Activated CD4-positive, alpha-beta T cell treated with anti-CD3 and anti-CD28 coated beads for 48 hours (primary cell): Measurements from ENCODE around the gene FBLN1.
"Not testable (repeated sequence)": the region's sequence is repeated elsewhere in the genome, so short reads cannot be mapped to it uniquely, and the experiment has no call there.

Experiments
- DNase-seq: peaks from one replicate; pipeline ENCODE4 v3.0.0-alpha.2; 2020

Gene FBLN1

DNA sequence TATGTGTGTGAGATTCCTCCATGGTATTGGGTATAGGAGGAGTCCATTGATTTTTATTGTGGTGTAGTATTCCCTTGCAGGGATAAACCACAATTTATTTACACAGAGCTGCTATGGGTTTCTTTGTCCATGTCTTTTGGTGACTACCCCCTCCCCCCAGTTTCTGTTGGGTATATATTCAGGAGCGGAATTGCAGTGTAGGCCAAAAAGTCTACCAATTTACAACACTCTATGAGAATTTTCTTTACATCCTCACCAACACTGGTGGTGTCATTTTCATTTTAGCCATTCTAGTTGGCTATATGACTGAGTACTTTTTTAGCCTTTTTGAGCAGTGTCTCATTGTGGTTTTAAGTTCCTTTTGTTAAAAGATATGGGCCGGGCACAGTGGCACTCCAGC lies 113.7 kb downstream of the FBLN1 start:
- no peak for DNase-seq

DNA sequence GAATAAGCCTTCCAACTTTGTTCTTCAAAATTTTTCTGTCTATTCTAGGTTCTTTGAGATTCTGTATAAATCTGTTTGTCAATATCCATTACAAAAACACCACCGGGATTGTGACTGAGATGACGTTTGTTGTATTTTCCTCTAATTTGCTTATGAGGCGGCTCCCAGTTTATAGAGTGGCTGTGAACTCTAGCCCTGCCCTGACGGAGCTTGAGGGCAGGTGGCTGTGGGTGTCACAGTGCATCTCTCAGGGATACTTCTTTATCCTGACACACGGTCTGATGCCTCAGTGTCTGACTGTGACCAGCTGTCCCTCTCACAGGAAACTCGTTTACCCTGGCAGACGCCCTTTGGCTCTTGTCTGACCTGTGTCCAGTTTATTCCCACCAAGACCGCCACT lies 115.3 kb downstream of the FBLN1 start:
- no peak for DNase-seq

GRCh38 chr22:45620706-45621105 lies 118.0 kb downstream of the FBLN1 start:
- DNase-seq: no peak

GRCh38 chr22:45621836-45622600 lies 119.3 kb downstream of the FBLN1 start:
- DNase-seq: no peak

- DNase-seq: not testable (repeated sequence)
These were observed 120.9 kb downstream of the FBLN1 start for GRCh38 chr22:45623464-45624145.

GRCh38 chr22:45626198-45626651 lies 123.5 kb downstream of the FBLN1 start:
- DNase-seq: no peak

GRCh38 chr22:45627489-45628233 lies 125.0 kb downstream of the FBLN1 start:
- DNase-seq: no peak

- no peak for DNase-seq
These were observed 125.8 kb downstream of the FBLN1 start for GRCh38 chr22:45628515-45628914.

DNA sequence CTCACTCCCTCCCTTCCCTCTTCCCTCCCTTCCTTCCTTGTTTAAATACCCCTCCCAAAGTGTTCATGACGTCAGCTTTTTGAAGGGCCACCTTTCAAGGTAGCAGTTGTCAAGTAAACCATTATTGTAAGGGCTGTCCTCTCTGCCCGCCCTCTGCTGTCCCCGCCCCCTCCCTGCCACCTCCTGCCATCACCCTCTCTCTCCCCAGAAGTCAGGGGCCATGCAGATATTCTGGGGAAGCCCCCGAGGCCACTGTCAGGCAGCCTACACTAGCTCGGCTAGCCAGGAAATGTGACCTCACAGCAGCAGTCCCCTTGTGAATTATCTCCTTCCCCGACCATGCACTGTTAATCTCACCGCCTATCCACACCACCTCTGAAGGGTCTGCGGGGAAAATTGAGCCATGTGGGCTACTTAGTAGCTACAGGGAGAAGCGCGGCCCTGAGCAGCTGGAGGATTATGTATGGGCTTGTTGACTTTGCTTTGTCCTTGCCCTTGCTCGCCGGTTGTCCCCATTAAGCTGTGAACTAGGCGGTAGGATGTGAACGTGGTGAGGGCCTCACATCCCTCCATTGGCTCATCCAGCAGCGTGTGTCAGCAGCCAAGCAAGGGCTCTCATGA lies 126.9 kb downstream of the FBLN1 start:
- no peak for DNase-seq

DNA sequence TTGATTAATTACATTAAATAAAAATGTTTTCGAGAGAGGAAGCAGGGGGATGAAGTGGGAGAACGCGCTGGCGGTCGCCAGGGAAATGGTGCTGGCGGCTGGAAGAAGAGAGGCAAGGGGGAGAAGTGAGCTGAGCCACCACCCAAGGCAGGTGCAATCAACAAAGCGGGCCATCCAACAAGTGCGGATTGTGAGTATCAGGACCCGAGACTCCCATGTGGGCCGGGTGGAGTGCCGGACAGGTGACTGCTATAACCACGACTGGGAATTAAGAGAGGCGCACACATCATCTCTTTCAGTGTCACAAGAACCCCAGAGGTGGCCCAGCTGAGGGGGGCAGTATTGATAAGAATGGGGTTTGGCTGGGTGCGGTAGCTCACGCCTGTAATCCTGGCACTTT lies 127.8 kb downstream of the FBLN1 start:
- no peak for DNase-seq

GRCh38 chr22:45631140-45631840 lies 128.6 kb downstream of the FBLN1 start:
- no peak for DNase-seq

DNA sequence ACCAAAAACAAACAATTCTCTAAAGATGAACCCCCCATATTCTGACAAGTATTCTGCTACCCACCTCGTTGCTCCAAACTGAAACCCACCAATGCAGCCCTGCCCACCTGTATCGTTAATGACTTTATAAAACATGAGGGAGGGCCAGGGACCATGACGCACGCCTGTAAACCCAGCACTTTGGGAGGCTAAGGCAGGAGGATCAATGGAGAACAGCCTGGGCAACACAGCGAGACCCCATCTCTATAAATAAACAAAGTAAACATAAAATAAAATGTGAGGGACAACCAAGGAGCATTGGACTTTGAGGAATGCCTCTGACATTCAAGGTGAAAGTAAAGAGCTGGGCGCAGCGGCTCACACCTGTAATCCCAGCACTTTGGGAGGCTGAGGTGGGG lies 129.2 kb downstream of the FBLN1 start:
- no peak for DNase-seq

DNA sequence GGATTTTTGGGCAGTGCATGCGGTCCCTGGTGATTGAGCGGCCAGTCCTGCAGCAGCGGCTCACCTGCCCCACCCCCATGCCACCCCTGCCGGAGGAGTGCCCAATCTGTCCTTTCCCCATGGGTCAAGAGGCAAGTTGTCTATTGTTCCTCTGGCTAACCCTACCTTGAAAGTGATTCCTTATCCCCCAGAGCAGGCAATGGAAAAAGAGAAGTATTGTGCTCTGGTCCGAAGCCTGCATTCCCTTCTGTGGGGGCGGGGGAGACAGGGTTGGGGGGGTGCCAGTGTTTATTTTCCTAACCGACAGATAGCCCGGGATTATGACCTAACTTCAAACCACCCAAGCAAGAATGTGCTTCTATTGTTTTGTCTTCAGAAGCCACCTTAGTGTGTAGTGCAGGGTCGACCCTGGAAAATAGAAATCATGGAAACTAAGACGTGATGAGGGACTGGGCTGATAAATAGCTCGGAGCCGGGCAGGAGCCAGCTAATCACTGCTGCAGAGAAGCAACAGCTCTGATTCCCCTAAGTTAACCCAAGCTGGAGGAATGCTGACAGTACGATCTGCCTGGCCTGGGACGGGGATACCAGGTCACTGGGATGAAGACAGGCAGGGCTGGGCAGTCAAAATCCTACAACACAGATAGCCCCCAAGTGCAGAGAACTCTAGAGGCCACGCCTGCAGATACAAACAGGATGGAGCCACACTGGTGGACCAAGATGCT lies 130.3 kb downstream of the FBLN1 start:
- no peak for DNase-seq

- no peak for DNase-seq
These were observed 134.0 kb downstream of the FBLN1 start for GRCh38 chr22:45636683-45637082.

DNA sequence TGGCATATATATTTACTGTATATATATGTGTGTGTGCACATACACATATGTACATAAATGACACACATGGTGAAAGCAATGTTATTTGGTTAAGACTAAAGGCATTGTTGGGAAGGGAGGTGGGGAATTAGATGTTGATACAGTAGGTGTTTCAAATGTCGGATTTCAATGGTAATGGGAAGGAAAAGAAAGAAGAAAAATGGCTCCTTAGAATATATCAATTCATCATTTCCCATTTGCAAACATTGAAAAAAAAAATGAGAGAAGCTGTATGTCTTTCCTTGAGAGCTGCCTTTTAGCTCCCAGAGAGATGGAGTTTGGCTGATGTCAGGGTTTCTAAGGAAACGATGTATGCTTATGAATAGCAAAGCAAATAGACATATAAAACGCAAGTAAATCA lies 135.5 kb downstream of the FBLN1 start:
- DNase-seq: no peak

GRCh38 chr22:45638834-45639746 lies 136.4 kb downstream of the FBLN1 start:
- DNase-seq: no peak

- no peak for DNase-seq
These were observed 137.0 kb downstream of the FBLN1 start for GRCh38 chr22:45639747-45640102.

- no peak for DNase-seq
These were observed 137.7 kb downstream of the FBLN1 start for GRCh38 chr22:45640291-45640940.

DNA sequence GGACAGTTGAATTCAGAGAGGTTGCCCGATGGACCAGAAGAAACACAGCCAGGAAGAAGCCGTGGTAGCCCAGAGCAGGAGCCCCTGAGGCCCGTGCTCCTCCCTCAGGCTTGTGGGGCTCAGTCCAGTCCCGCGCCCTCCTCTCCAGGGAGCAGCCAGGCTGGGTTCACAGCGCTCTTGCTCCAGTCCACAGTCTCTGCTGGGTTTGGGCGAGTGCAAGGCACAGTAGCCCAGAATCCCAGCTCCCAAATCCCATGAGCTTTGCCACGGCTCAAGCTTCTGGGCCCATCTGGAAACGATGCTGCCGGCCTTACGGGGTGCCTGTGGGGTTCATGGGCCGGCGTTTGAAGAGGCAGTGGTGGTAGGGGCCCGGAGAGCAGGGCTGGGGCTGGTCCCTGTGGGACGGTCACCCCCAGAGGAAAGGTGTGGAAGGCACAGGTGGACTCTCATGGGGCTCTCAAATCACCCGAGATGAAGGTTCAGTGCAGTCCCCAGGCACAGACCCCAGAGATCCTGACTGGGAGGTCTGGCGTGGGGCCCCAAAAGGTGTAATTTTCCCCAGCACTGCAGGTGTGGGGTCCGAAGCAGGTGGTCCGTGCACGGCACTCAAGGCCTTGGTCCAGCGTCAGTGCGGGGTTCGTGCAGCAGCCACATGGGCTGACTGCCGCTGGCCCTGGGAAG lies 138.4 kb downstream of the FBLN1 start:
- DNase-seq: no peak

DNA sequence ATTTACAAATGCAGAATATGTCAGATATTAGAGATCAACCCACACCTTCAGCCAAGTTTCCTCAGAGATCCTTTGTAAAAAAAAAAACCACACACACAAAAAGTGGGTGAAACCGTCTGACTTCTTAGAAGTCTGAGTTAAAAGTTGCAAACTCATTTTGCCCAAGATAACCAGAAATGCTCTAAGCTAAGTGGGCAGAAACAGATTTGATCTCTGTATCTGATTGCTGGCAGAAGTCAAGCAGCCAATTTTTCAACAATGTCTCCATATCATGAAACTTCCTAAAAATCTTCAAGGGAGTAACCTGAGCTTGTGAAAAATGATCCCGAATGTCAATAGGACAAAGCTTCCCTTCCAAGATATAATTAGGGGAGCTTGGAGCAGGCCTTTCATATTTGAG lies 140.3 kb downstream of the FBLN1 start:
- DNase-seq: no peak
